Peyer's patch (tissue), 4 donors: Measurements from ENCODE around the gene DDOST.

Experiments used
- POLR2A ChIP-seq, 2 donors: fragments of 450-650 bp; IDR thresholded peaks; one replicate each; pipeline ENCODE4 v1.5.1; 2017; ENCODE audit warnings: antibody characterized with exemption in 2 of 2, mild to moderate bottlenecking in 2 of 2, moderate library complexity in 2 of 2
- TF ChIP-seq, protein P1 (sequence below), 6 experiments: fragments of 450-650 bp in 4 of 6; fragments of 200-600 bp in 2 of 6; sonication (generic) in 1 of 6; IDR thresholded peaks; one replicate each; pipeline ENCODE4 v1.5.1; 2017 to 2019; ENCODE audit warnings: antibody characterized with exemption in 6 of 6, mild to moderate bottlenecking in 3 of 6, moderate library complexity in 1 of 6

DNA sequence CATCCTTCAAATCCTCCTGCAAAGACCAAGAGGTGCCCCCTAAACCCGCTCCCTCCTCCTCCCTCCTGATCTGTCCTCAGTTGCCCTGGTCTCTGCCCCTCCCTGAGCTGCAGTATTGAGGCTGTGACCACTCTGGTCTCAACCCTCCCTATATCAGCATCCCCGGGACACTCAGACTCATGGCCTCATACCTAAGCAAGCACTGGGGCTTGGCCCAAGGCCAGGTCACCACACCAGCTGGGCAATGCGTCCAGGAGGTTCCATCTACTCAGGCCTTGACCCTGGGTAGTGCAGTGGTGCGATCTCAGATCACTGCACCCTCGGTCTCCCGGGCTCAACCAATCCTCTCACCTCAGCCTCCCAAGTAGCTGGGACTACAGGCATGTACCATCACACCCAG is 46.9 kb upstream of the DDOST start:
- TF ChIP-seq, protein P1, sequence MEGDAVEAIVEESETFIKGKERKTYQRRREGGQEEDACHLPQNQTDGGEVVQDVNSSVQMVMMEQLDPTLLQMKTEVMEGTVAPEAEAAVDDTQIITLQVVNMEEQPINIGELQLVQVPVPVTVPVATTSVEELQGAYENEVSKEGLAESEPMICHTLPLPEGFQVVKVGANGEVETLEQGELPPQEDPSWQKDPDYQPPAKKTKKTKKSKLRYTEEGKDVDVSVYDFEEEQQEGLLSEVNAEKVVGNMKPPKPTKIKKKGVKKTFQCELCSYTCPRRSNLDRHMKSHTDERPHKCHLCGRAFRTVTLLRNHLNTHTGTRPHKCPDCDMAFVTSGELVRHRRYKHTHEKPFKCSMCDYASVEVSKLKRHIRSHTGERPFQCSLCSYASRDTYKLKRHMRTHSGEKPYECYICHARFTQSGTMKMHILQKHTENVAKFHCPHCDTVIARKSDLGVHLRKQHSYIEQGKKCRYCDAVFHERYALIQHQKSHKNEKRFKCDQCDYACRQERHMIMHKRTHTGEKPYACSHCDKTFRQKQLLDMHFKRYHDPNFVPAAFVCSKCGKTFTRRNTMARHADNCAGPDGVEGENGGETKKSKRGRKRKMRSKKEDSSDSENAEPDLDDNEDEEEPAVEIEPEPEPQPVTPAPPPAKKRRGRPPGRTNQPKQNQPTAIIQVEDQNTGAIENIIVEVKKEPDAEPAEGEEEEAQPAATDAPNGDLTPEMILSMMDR (IDR thresholded peaks at IDR 0.05), result no peak
- no peak for TF ChIP-seq POLR2A (IDR thresholded peaks at IDR 0.05)
